Stimulated activated CD8-positive, alpha-beta memory T cell treated with anti-CD3 and anti-CD28 coated beads, Interleukin-4, amount 100 ng/mL, for 48 hours (primary cell): ENCODE results near the gene IRF9.

Experiments used
- DNase-seq: peaks from one replicate; pipeline ENCODE4 v3.0.0-alpha.2; 2020

IRF9 gene

GRCh38 chr14:24132061-24132685 is 28.9 kb upstream of the IRF9 start:
- peak; percentile 45 for DNase-seq

DNA sequence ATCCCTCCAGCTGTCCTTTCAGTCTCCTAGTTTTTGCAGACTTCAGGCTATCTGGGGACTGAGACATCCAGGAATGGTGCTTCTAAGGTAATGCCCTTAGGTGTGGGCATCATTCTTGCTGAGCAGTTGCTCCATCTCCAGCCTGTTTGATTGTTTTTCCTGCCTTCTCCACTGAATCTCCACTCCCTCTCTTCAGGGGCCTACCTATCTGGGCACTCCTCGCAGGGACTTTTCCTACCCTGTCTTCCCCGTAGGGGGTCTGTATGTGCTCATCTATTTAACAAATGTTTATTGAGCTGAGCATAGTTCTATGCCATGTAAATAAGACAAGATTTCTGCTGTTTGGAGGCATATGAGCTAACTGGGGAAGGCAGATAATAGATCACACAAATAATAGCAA is 28.1 kb upstream of the IRF9 start:
- DNase-seq, result no peak

DNA sequence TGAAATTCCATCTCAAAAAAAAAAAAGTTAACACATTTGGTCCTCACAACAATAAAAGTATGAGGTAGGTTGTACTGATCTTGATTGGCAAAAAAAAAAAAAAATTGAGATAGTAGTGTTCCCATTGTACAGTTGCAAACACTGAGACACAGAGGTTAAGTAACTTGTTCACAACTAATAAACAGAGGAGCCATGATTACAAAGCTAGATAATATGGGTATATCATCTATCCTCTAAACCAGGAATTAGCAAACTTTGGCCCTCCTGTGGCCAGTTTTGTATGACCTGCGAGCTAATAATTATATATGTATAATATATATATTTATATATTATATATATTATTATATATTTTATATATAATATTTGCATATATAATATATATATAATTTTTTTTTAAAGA is 27.3 kb upstream of the IRF9 start:
- DNase-seq, result no peak

DNA sequence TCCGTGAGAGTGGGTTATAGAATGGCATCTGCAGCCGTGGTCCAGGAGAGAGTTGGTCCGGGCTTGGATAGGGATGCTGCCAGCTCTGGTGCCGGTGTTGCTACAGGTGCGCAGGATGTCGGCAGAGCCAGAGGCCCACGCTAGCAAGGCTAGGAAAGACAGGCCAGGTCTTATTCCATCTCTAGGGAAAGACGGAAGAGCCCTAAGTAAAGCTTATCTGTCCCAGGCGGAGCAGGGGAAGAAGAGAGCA is 25.6 kb upstream of the IRF9 start:
- DNase-seq, result peak; percentile 43

DNA sequence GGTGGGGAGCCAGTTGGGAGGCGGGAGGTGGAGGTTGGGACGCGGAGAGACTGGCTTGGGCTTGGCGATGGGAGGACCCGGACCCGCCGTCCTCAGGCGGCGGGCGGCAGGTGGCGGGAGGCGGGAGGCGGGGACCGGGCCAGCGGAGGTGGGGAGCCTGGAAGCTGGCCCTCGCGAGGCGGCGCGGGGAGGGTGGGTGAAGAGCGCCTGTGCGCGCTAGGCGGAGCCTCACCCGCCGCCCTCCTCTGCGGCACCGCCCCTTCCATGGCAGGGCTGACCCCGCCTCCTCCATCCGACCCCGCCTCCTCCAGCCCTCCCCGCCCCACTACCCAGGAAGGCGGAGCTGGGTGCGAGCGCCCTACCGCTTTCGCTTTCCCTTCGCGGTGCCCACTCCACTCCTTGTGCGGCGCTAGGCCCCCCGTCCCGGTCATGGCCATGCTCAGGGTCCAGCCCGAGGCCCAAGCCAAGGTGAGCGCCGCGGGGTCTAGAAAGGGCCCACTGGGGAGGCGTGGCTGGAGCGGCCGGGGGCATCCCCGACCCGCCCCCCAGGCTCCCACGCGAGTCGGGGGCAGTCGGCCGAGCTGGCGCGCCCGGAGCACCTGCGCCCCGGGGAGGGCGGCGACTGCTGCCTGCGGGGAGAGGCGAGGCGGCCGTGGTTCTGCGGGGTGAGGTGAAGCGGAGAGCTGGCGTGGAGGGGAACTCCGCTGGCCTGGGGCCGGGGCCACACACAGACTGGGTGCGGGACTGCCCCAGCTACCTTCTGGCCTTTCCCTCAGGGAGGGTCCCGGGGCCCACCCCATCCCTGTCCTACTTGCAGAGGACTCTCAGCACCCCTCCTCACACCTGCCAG is 25.0 kb upstream of the IRF9 start, which contains the start of gene PSME1:
Gene PSME1 (plus strand): TSS at position 361 of the 850 bp plus-strand sequence. CDS start 69 bp downstream, at position 430.
- DNase-seq, result peak; percentile 97

DNA sequence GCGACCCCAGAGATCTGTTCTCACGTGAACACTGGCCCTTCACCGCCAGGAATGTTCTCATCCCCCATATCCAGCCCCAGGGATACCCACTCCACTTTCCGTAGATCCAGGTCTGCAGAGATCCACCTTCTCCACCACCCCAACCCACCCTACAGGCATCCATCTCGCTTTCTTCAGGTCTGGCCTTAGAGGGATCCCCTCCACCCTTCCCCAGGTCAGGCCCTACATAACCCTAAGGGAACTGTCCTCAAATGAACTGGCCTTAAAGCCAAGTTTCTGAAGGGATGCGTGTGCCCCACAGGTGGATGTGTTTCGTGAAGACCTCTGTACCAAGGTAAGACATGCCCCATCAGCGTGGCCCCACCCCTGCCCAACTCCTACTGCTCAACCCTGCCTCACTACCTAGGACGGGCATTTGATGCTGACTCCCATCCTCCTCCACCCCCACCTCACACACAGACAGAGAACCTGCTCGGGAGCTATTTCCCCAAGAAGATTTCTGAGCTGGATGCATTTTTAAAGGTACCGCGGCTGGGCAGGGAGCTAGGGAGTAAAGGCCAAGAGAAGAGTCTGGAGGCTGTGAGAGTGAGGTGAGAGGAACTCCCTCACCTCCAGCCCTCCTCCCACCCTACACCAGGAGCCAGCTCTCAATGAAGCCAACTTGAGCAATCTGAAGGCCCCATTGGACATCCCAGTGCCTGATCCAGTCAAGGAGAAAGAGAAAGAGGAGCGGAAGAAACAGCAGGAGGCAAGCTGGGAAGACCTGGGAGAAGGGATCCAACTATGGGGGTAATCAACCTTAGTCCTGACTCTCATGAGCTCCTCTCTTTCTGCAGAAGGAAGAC is 24.2 kb upstream of the IRF9 start:
- peak; percentile 49 for DNase-seq

DNA sequence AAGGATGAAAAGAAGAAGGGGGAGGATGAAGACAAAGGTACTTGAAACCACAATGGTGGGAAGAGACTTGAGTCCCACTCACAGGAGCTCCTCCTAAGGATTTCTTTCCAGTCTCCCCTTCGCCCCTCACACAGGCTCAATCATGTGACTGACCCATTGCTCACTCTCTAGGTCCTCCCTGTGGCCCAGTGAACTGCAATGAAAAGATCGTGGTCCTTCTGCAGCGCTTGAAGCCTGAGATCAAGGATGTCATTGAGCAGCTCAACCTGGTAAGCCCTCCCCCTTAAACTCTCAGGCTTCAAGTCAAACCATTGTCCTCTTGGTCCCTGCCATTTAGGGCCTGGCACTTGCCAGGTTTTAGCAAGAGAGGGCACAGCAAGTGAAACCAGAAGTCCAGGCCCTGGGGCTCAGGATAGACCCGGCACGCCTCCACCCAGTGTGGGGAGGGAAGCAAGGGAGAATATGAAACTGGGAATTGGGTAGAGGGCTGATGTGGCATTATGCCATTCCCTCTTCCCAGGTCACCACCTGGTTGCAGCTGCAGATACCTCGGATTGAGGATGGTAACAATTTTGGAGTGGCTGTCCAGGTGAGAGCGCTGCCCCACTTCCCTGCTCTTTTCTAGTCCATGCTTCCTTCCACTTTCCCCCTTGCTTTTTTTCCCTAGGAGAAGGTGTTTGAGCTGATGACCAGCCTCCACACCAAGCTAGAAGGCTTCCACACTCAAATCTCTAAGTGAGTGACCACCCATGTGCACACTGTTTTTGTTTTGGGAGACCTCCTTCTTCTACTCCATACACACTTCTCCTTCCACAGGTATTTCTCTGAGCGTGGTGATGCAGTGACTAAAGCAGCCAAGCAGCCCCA is 23.3 kb upstream of the IRF9 start:
- no peak for DNase-seq

GRCh38 chr14:24138396-24139271 is 22.4 kb upstream of the IRF9 start:
- DNase-seq, result no peak

- peak; percentile 58 for DNase-seq
These were observed 21.7 kb upstream of the IRF9 start for GRCh38 chr14:24139272-24139934.

GRCh38 chr14:24141097-24141880 is 19.8 kb upstream of the IRF9 start, which contains the start of gene EMC9:
Gene EMC9, minus strand, starts transcription at chr14:24141591. Its CDS starts 287 bp downstream, at chr14:24141304.
- DNase-seq, result peak; percentile 100

- DNase-seq, result no peak
These were observed 17.6 kb upstream of the IRF9 start for GRCh38 chr14:24143511-24143910.

GRCh38 chr14:24144451-24144850 is 16.6 kb upstream of the IRF9 start:
- no peak for DNase-seq

- DNase-seq, result no peak
These were observed 15.8 kb upstream of the IRF9 start for GRCh38 chr14:24145219-24145618.

DNA sequence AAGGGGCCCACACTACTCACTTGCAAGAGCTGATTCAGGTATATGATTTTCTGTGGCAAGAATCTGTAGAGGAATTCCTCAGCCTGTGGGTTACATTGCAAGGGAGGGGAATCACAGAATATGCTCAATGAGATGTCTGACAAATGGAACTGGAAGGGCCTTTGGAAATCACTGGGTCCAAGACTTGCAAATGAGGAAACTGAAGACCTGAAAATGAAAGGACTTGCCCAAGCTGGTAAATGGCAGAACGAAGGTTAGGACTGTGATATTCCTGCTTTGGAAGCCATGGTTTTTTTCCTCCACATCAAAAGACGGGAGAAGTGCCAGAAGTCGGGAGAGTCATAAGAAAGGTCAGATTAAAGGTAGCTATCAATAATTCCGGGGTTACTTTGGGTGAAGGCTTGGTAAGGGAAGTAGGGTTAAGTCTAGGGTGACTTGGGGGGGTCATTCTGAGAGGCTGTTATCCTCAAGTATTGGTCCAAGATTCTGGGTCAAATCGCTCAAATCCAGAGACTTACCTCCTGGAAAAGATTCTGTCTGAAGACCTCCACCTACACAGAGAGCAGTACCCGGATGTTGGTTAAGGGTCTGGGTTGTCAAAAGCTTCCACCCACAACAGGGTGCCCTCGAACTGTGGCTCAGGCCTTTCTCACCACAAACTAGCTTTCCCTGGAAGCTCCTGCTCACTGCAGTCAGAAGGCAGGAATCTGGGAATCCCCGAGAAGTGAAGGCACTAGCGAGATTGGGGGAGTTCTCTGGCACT is 15.2 kb upstream of the IRF9 start:
- no peak for DNase-seq

DNA sequence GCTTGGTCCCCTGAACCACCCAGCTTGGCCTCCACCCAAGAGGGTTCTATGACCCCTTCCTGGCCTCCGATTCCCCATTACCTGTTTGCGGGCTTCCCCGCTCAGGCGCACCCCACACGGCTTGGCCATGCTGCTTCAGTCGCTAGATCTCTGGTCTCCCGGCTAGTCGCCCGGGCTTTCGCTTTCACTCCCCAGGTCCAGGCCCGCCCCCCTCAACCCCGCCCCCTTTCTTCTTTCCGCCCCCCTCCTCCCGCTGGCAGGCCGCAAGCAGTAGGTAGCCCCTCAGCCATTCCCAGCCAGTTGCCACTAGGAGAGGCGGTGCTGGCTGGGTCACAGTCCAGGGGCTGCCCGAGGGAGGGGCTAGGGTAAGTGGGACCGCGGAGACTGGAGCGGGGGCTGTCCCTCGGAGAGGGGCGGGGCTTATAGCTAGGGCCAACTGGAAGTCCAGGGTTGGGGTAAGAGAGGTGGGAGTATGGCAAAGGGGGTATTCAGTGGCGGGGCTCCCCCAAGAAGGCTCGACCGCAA is 14.6 kb upstream of the IRF9 start, which contains the start of gene PSME2:
Gene PSME2 (minus strand): TSS at position 158 of the 525 bp plus-strand sequence. CDS start 29 bp downstream, at position 129.
- DNase-seq, result peak; percentile 94

DNA sequence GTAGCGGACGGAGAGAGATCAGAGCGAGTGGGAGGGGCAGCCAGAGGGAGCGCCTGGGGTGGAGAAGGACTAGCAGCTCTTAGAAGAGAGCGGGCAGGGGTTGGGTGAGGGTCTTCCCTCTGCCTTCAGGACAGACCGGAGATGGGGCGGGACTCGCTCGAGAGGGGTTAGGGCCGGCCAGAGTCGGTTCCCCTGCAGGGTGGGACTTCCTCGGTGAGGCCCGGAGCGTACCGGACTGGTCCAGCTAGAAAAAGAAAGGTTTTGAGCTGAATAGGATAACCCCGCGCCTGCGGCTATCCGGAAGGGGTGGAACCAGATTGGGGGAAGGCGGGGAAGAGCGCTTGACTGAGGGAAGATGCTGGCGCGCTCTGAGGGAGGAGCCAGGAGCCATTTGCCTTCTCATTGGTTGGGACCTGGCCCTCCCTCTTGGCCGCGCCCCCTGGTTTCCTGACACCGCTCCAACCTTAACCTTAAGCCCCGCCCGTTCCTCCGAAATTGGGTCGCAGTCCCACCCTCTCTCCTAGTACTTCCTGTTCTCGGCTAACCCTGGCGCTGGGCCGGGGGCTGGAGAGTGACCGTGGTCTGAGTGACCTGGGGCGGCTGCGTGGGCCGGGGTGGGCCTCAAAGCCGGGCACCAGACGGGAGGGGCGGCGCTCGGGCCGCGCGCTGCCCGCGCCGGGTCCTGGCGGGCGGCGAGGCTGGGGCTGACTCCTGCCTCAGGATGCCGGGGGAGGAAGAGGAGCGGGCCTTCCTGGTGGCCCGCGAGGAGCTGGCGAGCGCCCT is 13.9 kb upstream of the IRF9 start, which contains the start of gene RNF31:
Gene RNF31 (plus strand): TSS at position 521 of the 783 bp plus-strand sequence. CDS start 201 bp downstream, at position 722.
- peak; percentile 98 for DNase-seq

DNA sequence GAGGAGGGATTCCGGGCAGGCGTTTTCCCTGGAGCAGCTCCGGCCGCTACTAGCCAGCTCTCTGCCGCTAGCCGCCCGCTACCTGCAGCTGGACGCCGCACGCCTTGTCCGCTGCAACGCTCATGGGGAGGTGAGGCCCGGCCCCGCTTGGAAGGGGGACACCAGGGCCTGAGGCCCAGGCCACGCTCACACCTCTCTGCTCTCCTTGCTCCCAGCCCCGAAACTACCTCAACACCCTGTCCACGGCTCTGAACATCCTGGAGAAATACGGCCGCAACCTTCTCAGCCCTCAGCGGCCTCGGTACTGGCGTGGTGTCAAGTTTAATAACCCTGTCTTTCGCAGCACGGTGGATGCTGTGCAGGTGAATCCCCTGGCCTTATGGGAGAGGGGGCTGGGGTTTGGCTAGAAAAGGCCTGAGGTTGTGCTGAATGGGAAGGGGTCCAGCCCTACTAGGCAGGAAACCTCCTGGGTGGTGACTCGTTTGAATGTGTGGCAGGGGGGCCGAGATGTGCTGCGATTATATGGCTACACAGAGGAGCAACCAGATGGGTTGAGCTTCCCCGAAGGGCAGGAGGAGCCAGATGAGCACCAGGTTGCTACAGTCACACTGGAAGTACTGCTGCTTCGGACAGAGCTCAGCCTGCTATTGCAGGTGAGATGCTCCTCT is 13.2 kb upstream of the IRF9 start:
- no peak for DNase-seq
